SU-DHL-6 (cell line): ENCODE data around the gene CABP2.

ENCODE experiments used
- H2AFZ ChIP-seq: fragments of 200-600 bp; sonication (generic); 2 replicates; pipeline ENCODE4 v1.6.1; 2014; ENCODE audit warnings: low read depth, mild to moderate bottlenecking, moderate library complexity, mixed read lengths, antibody characterized with exemption, low read length; ENCODE audit not compliant: severe bottlenecking
- H3F3A ChIP-seq: fragments of 200-600 bp; shearing (Covaris generic); 2 replicates; pipeline ENCODE4 v1.6.0; 2016; ENCODE audit warnings: antibody characterized with exemption, mild to moderate bottlenecking; ENCODE audit not compliant: insufficient read depth
- H3K27ac ChIP-seq: fragments of 200-600 bp; sonication (generic); 2 replicates; pipeline ENCODE4 v1.5.1; 2016; ENCODE audit warnings: low read depth, mild to moderate bottlenecking, low read length, moderate library complexity, mixed read lengths
- H3K27me3 ChIP-seq: fragments of 200-600 bp; sonication (generic), shearing (Covaris generic); 2 replicates; pipeline ENCODE4 v1.6.0; 2014; ENCODE audit warnings: mild to moderate bottlenecking, low read length
- H3K36me3 ChIP-seq: fragments of 200-600 bp; sonication (generic); 2 replicates; pipeline ENCODE4 v1.6.1; 2014; ENCODE audit warnings: mild to moderate bottlenecking, low read length, mixed read lengths
- H3K4me2 ChIP-seq: fragments of 300-600, 200-600 bp; shearing (Covaris generic), sonication (generic); 2 replicates; pipeline ENCODE4 v1.6.0; 2014; ENCODE audit warnings: low read length, low read depth, mild to moderate bottlenecking; ENCODE audit not compliant: poor library complexity, severe bottlenecking
- H3K4me3 ChIP-seq: fragments of 200-600 bp; sonication (generic); 2 replicates; pipeline ENCODE4 v1.5.1; 2014; ENCODE audit warnings: antibody characterized with exemption, low read length, mild to moderate bottlenecking, mixed read lengths; ENCODE audit not compliant: insufficient read depth, poor library complexity, severe bottlenecking
- H3K79me2 ChIP-seq: fragments of 200-600 bp; sonication (generic); 2 replicates; pipeline ENCODE4 v1.6.1; 2014; ENCODE audit warnings: mild to moderate bottlenecking, low read length, moderate library complexity; ENCODE audit not compliant: insufficient read depth
- H3K9ac ChIP-seq: fragments of 200-600 bp; sonication (generic); 2 replicates; pipeline ENCODE4 v1.7.0; 2014; ENCODE audit warnings: mild to moderate bottlenecking, low read length
- H3K9me2 ChIP-seq: fragments of 200-600 bp; sonication (generic); replicated peaks from 2 replicates; pipeline ENCODE4 v1.6.1; 2014; ENCODE audit warnings: low read length; ENCODE audit not compliant: insufficient read depth
- H3K9me3 ChIP-seq: fragments of 200-600 bp; sonication (generic); 2 replicates; pipeline ENCODE4 v1.6.1; 2014; ENCODE audit warnings: low read length, mixed read lengths; ENCODE audit not compliant: insufficient read depth
- H4K20me1 ChIP-seq: fragments of 200-600 bp; sonication (generic); 2 replicates; pipeline ENCODE4 v1.6.1; 2014; ENCODE audit warnings: low read depth, mild to moderate bottlenecking, antibody characterized with exemption, low read length, moderate library complexity, mixed read lengths
- CTCF ChIP-seq: fragments of 200-600 bp; sonication (generic); IDR thresholded peaks from one replicate; pipeline ENCODE4 v1.5.1; 2017; ENCODE audit warnings: antibody characterized with exemption, mild to moderate bottlenecking, low read length, moderate library complexity; ENCODE audit not compliant: insufficient read depth, poor library complexity, severe bottlenecking
- EZH2phosphoT487 ChIP-seq: fragments of 200-600 bp; sonication (generic), shearing (Covaris generic); conservative IDR thresholded peaks from 2 replicates; pipeline ENCODE4 v1.6.1; 2018; ENCODE audit warnings: mild to moderate bottlenecking, antibody characterized with exemption, low read length, moderate library complexity, mixed read lengths

Gene CABP2

GRCh38 chr11:67522844-67523555 is at the start of gene CABP2:
Gene CABP2, minus strand, starts transcription at chr11:67523446. Its CDS starts 120 bp downstream, at chr11:67523326.
- no peak within 1 kb of the TSS for H3K9ac ChIP-seq
- no peaks in the 10 kb centered on the region for H3K9me2 ChIP-seq

GRCh38 chr11:67572747-67573419 is 49.6 kb upstream of the CABP2 start:
- Histone ChIP-seq H3K9me3 (no peaks in the 10 kb centered on the region), H3K9me2 (no peaks in the 10 kb centered on the region), H3K4me3 (no peak overlapping the region), H3K79me2 (no peaks in the 10 kb centered on the region), H3K27ac (no peak overlapping the region), H3K27me3 (no peaks in the 10 kb centered on the region), H3F3A (no peaks in the 10 kb centered on the region), H2AFZ (no peak overlapping the region), H3K4me2 (no peak overlapping the region), H4K20me1 (no peaks in the 10 kb centered on the region), H3K36me3 (no peaks in the 10 kb centered on the region), H3K9ac (no peak overlapping the region)
- TF ChIP-seq CTCF: peak; percentile 57
- no peak for TF ChIP-seq EZH2phosphoT487

More at GRCh38 chr11:67522844-67523555, at the start of gene CABP2:
- H3K27me3 ChIP-seq: no peaks in the 10 kb centered on the region
- no peak within 1 kb of the TSS for H3K27ac ChIP-seq
- no peak within 1 kb of the TSS for H3K4me3 ChIP-seq
- no peaks in the 10 kb centered on the region for H3F3A ChIP-seq
- H3K36me3 ChIP-seq: no peaks in the 10 kb centered on the region
- H3K79me2 ChIP-seq: no peaks in the 10 kb centered on the region
- no peak within 1 kb of the TSS for H3K4me2 ChIP-seq
- no peaks in the 10 kb centered on the region for H4K20me1 ChIP-seq
- TF ChIP-seq EZH2phosphoT487 (no peak), CTCF (no peak)
- no peak within 1 kb of the TSS for H2AFZ ChIP-seq
- H3K9me3 ChIP-seq: no peaks in the 10 kb centered on the region

DNA sequence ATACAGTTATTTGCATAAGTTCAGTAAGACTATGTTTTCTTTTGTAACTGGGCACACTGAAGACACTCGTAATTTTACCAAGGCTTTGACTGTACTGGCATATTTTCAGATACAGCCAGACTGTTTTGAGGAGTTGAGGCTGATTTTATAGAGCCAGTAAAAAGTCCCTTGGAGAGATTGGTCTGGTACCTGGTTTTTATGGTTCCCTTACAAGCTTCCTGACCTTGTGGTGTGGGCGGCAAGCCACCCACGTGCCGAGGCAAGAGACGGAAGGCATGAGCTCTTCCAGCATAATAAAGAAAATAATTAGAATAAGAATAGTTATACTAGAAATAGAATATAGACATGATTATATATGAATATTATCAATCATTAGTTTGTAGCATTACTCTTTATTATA is 49.1 kb upstream of the CABP2 start:
- no peaks in the 10 kb centered on the region for H3K36me3 ChIP-seq
- no peaks in the 10 kb centered on the region for H3K9me2 ChIP-seq
- H3K4me3 ChIP-seq: no peak overlapping the region
- H3K4me2 ChIP-seq: no peak overlapping the region
- no peaks in the 10 kb centered on the region for H3F3A ChIP-seq
- no peaks in the 10 kb centered on the region for H3K79me2 ChIP-seq
- no peak overlapping the region for H3K27ac ChIP-seq
- H4K20me1 ChIP-seq: no peaks in the 10 kb centered on the region
- no peaks in the 10 kb centered on the region for H3K9me3 ChIP-seq
- no peaks in the 10 kb centered on the region for H3K27me3 ChIP-seq
- no peak for TF ChIP-seq CTCF
- no peak for TF ChIP-seq EZH2phosphoT487
- H2AFZ ChIP-seq: no peak overlapping the region
- H3K9ac ChIP-seq: no peak overlapping the region
